HG03520 (cell line): Measurements from ENCODE around the gene FYB2.
A peak's percentile ranks its signal among the peaks of the same experiment; 100 is the strongest.
"Not testable (repeated sequence)": the region's sequence is repeated elsewhere in the genome, so short reads cannot be mapped to it uniquely, and the experiment has no call there.

Experiments
- ATAC-seq: cut with Tn5 transposase; IDR thresholded peaks from one replicate; pipeline ENCODE4 v1.9.1; 2021; ENCODE audit warnings: mild to moderate bottlenecking, moderate library complexity; ENCODE audit not compliant: unreplicated experiment

FYB2 gene

GRCh38 chr1:56798053-56798471, 21.1 kb downstream of the FYB2 start:
- ATAC-seq = no peak

GRCh38 chr1:56797065-56797685, 22.0 kb downstream of the FYB2 start:
- no peak for ATAC-seq

- no peak for ATAC-seq
Measured at GRCh38 chr1:56795870-56796269, 23.3 kb downstream of the FYB2 start.

- ATAC-seq = no peak
Measured at GRCh38 chr1:56790036-56790435, 29.2 kb downstream of the FYB2 start.

- ATAC-seq = no peak
Measured at GRCh38 chr1:56788588-56788987, 30.6 kb downstream of the FYB2 start.

- no peak for ATAC-seq
Measured at GRCh38 chr1:56788102-56788501, 31.1 kb downstream of the FYB2 start.

GRCh38 chr1:56787330-56787729, 31.9 kb downstream of the FYB2 start:
- no peak for ATAC-seq

- ATAC-seq = no peak
Measured at GRCh38 chr1:56782773-56783172, 36.4 kb downstream of the FYB2 start.

GRCh38 chr1:56780826-56781225, 38.4 kb downstream of the FYB2 start:
- no peak for ATAC-seq

- no peak for ATAC-seq
Measured at GRCh38 chr1:56780128-56780750, 39.0 kb downstream of the FYB2 start.

GRCh38 chr1:56777972-56778371, 41.2 kb downstream of the FYB2 start:
- ATAC-seq = no peak

GRCh38 chr1:56774732-56775131, 44.5 kb downstream of the FYB2 start:
- ATAC-seq = not testable (repeated sequence)

- ATAC-seq = peak; percentile 56
Measured at GRCh38 chr1:56774067-56774609, 45.1 kb downstream of the FYB2 start.

- no peak for ATAC-seq
Measured at GRCh38 chr1:56773341-56774066, 45.7 kb downstream of the FYB2 start.

GRCh38 chr1:56771717-56772116, 47.5 kb downstream of the FYB2 start:
- no peak for ATAC-seq

GRCh38 chr1:56758794-56759193, 60.4 kb downstream of the FYB2 start:
- no peak for ATAC-seq

- ATAC-seq = no peak
Measured at GRCh38 chr1:56758135-56758534, 61.1 kb downstream of the FYB2 start.

GRCh38 chr1:56755911-56756310, 63.3 kb downstream of the FYB2 start:
- ATAC-seq = no peak

GRCh38 chr1:56754708-56755479, 64.3 kb downstream of the FYB2 start:
- ATAC-seq = no peak

- no peak for ATAC-seq
Measured at GRCh38 chr1:56745231-56745630, 74.0 kb downstream of the FYB2 start.

GRCh38 chr1:56728964-56729363, 90.2 kb downstream of the FYB2 start:
- ATAC-seq = no peak
